Measurements from ENCODE around the gene SYT1.
A peak's percentile ranks its signal among the peaks of the same experiment; 100 is the strongest.

The SYT1 gene

GRCh38 chr12:79451365-79451764, 586.8 kb downstream of the SYT1 start:
- H3K9ac ChIP-seq, result no peak overlapping the region
- H3K9me3 ChIP-seq (ENCODE audit: control insufficient read depth, low read length), result no peaks in the 10 kb centered on the region
- no peaks in the 10 kb centered on the region for H3K36me3 ChIP-seq (ENCODE audit: control insufficient read depth, insufficient read depth, low read length)
- H3K4me3 ChIP-seq (ENCODE audit: low read depth, low read length), result no peak overlapping the region
- no peak for TF ChIP-seq CTCF (IDR thresholded peaks at IDR 0.05)
- no peaks in the 10 kb centered on the region for H3K27me3 ChIP-seq (ENCODE audit: control insufficient read depth, insufficient read depth, low read length)
- peak overlapping the region; percentile 3 for H3K4me2 ChIP-seq (ENCODE audit: low read length)
- H2AFZ ChIP-seq, result peak overlapping the region; percentile 21
- no peaks in the 10 kb centered on the region for H3K79me2 ChIP-seq
- peaks cover 64% of the 10 kb centered on the region for H3K4me1 ChIP-seq
- peak overlapping the region; percentile 86 for H3K27ac ChIP-seq

GRCh38 chr12:79451978-79452377, 587.4 kb downstream of the SYT1 start:
- H3K27me3 ChIP-seq (ENCODE audit: control insufficient read depth, insufficient read depth, low read length), result no peaks in the 10 kb centered on the region
- H3K9me3 ChIP-seq (ENCODE audit: control insufficient read depth, low read length), result no peaks in the 10 kb centered on the region
- H3K4me2 ChIP-seq (ENCODE audit: low read length), result peak overlapping the region; percentile 15
- TF ChIP-seq CTCF (IDR thresholded peaks at IDR 0.05), result no peak
- H3K4me1 ChIP-seq, result peaks cover 62% of the 10 kb centered on the region
- no peak overlapping the region for H3K9ac ChIP-seq
- peak overlapping the region; percentile 21 for H2AFZ ChIP-seq
- H3K4me3 ChIP-seq (ENCODE audit: low read depth, low read length), result no peak overlapping the region
- peak overlapping the region; percentile 86 for H3K27ac ChIP-seq
- H3K79me2 ChIP-seq, result no peaks in the 10 kb centered on the region
- H3K36me3 ChIP-seq (ENCODE audit: control insufficient read depth, insufficient read depth, low read length), result no peaks in the 10 kb centered on the region

- TF ChIP-seq CTCF (IDR thresholded peaks at IDR 0.05), result no peak
- Histone ChIP-seq H2AFZ (peak overlapping the region; percentile 80), H3K4me2 (ENCODE audit: low read length) (no peak overlapping the region), H3K4me1 (peaks cover 54% of the 10 kb centered on the region), H3K4me3 (ENCODE audit: low read depth, low read length) (no peak overlapping the region), H3K9me3 (ENCODE audit: control insufficient read depth, low read length) (no peaks in the 10 kb centered on the region), H3K79me2 (no peaks in the 10 kb centered on the region), H3K9ac (no peak overlapping the region), H3K36me3 (ENCODE audit: control insufficient read depth, insufficient read depth, low read length) (no peaks in the 10 kb centered on the region), H3K27ac (peak overlapping the region; percentile 86), H3K27me3 (ENCODE audit: control insufficient read depth, insufficient read depth, low read length) (no peaks in the 10 kb centered on the region)
These were observed 588.3 kb downstream of the SYT1 start for GRCh38 chr12:79452906-79453305.

- no peaks in the 10 kb centered on the region for H3K79me2 ChIP-seq
- H3K4me2 ChIP-seq (ENCODE audit: low read length), result peak overlapping the region; percentile 51
- H3K36me3 ChIP-seq (ENCODE audit: control insufficient read depth, insufficient read depth, low read length), result no peaks in the 10 kb centered on the region
- H3K9me3 ChIP-seq (ENCODE audit: control insufficient read depth, low read length), result no peaks in the 10 kb centered on the region
- H3K27me3 ChIP-seq (ENCODE audit: control insufficient read depth, insufficient read depth, low read length), result no peaks in the 10 kb centered on the region
- H3K4me1 ChIP-seq, result peaks cover 54% of the 10 kb centered on the region
- peak overlapping the region; percentile 86 for H3K27ac ChIP-seq
- H3K4me3 ChIP-seq (ENCODE audit: low read depth, low read length), result peak overlapping the region; percentile 6
- H3K9ac ChIP-seq, result no peak overlapping the region
- H2AFZ ChIP-seq, result peak overlapping the region; percentile 80
- no peak for TF ChIP-seq CTCF (IDR thresholded peaks at IDR 0.05)
These were observed 589.2 kb downstream of the SYT1 start for GRCh38 chr12:79453820-79454219.

- peak overlapping the region; percentile 61 for H2AFZ ChIP-seq
- H3K4me1 ChIP-seq, result peaks cover 49% of the 10 kb centered on the region
- peak overlapping the region; percentile 86 for H3K27ac ChIP-seq
- H3K36me3 ChIP-seq (ENCODE audit: control insufficient read depth, insufficient read depth, low read length), result no peaks in the 10 kb centered on the region
- H3K4me3 ChIP-seq (ENCODE audit: low read depth, low read length), result peak overlapping the region; percentile 6
- TF ChIP-seq CTCF (IDR thresholded peaks at IDR 0.05), result no peak
- H3K9ac ChIP-seq, result no peak overlapping the region
- H3K9me3 ChIP-seq (ENCODE audit: control insufficient read depth, low read length), result no peaks in the 10 kb centered on the region
- no peaks in the 10 kb centered on the region for H3K79me2 ChIP-seq
- H3K27me3 ChIP-seq (ENCODE audit: control insufficient read depth, insufficient read depth, low read length), result no peaks in the 10 kb centered on the region
- peak overlapping the region; percentile 51 for H3K4me2 ChIP-seq (ENCODE audit: low read length)
These were observed 589.8 kb downstream of the SYT1 start for GRCh38 chr12:79454338-79454843.

All from parathyroid adenoma (tissue), 2 donors.